NB4 (cell line): ENCODE data around the gene RPS6KC1.
A peak's percentile ranks its signal among the peaks of the same experiment; 100 is the strongest.

Experiments used
- DNase-seq: peaks from one replicate; pipeline ENCODE4 v3.0.0; 2010; ENCODE audit warnings: low read depth
- H3K4me3 ChIP-seq: one replicate; pipeline ENCODE4 v1.5.1; 2011; ENCODE audit warnings: mild to moderate bottlenecking, low read depth, low read length, moderate library complexity
- MYC ChIP-seq: IDR thresholded peaks from 2 replicates; pipeline ENCODE4 v1.6.1; 2011; ENCODE audit warnings: low read depth, low read length
- POLR2A ChIP-seq: IDR thresholded peaks from 2 replicates; pipeline ENCODE4 v1.6.1; 2011; ENCODE audit warnings: mild to moderate bottlenecking; ENCODE audit not compliant: insufficient read length; ENCODE audit errors: extremely low read depth
- TF ChIP-seq, protein P1 (sequence below): IDR thresholded peaks from 2 replicates; pipeline ENCODE4 v1.6.1; 2011; ENCODE audit warnings: low read depth, low read length
- TF ChIP-seq, protein P2 (sequence below): IDR thresholded peaks from one replicate; pipeline ENCODE4 v1.5.1; 2012; ENCODE audit warnings: low read depth, low read length

The RPS6KC1 gene

DNA sequence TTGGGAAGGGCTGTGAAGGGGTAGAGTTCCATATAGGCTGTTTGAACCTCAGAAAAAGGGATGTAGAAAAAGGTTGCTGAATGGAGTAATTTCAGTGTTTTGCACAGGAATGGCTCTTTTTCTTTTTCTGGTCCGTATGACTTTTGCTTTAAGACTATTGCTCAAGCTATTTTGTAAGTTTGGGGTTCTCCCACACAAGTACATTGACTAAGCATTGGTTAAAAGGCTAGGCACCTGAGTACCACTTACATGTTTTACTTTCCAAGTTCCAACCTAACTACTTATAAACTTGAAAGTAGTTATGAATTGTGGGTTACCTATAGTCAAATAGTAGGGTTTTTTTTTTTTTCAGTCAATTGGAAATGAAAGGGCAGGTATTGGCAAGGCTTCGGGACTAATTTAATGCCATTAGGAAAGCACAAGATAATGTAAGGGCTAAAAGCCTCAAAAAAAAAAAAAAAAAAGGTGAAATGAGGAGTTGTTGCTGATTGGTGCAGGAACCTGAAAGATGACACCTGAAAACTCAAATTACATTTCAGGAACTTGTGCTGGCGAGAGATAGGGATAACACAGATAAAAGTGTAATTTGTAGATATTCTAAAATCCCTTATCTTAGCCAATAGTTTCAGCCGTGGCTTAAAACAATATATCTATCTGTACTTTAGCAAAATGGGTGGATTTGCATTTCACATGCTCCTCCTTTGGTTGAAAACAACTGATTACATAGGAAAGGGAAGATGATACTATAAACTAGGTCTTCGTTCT lies 209.5 kb downstream of the RPS6KC1 start:
- no peak for DNase-seq
- H3K4me3 ChIP-seq = no peak overlapping the region
- TF ChIP-seq POLR2A (no peak), MYC (no peak)
- TF ChIP-seq, protein P1, sequence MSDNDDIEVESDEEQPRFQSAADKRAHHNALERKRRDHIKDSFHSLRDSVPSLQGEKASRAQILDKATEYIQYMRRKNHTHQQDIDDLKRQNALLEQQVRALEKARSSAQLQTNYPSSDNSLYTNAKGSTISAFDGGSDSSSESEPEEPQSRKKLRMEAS = no peak
- TF ChIP-seq, protein P2, sequence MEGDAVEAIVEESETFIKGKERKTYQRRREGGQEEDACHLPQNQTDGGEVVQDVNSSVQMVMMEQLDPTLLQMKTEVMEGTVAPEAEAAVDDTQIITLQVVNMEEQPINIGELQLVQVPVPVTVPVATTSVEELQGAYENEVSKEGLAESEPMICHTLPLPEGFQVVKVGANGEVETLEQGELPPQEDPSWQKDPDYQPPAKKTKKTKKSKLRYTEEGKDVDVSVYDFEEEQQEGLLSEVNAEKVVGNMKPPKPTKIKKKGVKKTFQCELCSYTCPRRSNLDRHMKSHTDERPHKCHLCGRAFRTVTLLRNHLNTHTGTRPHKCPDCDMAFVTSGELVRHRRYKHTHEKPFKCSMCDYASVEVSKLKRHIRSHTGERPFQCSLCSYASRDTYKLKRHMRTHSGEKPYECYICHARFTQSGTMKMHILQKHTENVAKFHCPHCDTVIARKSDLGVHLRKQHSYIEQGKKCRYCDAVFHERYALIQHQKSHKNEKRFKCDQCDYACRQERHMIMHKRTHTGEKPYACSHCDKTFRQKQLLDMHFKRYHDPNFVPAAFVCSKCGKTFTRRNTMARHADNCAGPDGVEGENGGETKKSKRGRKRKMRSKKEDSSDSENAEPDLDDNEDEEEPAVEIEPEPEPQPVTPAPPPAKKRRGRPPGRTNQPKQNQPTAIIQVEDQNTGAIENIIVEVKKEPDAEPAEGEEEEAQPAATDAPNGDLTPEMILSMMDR = no peak

DNA sequence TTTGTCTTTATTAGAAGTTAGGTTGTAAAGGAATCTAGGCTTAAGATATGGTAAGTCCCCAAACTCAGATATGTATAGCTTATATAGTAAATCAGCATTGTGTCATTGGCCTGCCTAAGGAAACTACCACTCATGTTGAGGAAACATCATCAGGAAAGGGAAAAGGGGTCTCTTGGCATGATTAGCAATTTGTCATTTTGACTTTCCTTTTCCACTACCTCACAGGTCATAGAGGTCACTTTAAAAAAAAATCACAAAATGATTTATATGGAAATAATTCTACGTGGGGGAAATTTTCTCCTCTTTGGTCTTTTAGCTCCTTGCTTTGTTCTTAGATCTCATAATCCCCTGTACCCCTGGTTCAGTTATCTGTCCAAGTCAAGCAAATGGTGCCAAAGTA lies 213.5 kb downstream of the RPS6KC1 start:
- TF ChIP-seq, protein P2 = no peak
- TF ChIP-seq POLR2A (no peak), MYC (no peak)
- TF ChIP-seq, protein P1 = no peak
- no peak overlapping the region for H3K4me3 ChIP-seq
- no peak for DNase-seq

DNA sequence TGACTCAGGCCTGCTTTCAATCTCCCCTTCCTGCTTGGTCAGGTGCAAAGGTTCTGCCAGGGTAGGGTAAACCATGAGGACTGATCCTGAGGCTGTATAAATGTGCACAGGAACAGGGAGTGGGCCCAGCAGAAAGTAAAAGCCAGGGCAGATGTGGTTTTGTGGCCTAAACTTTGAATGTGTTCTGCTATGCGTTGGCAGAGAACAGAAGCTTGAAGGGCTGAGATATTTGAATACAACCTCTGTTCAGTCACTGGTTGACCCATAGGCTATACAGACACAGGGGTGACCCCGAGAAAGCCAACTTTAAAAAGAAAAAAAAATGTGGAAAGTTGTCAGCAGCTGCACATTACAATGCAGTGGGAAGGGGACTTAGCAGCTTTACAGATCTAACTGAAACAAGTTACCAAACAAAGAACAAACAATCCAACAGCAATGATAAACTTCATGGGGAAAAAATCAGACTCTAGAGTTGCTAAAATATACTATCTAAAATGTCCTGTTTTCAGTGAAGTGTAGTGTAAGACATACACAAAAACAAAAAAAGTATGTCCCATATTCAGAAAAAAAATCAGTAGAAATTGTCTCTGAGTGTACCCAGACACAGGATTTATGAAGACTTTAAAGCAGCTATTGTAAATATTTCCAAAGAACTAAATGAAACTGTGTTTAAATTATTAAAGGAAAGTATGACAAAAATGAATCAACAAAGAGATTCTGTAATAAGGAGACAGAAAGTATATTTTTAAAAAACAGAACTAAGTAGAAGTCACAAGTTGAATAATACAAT lies 216.1 kb downstream of the RPS6KC1 start:
- H3K4me3 ChIP-seq = no peak overlapping the region
- TF ChIP-seq MYC (no peak), POLR2A (no peak)
- TF ChIP-seq, protein P2 = no peak
- TF ChIP-seq, protein P1 = no peak
- no peak for DNase-seq

DNA sequence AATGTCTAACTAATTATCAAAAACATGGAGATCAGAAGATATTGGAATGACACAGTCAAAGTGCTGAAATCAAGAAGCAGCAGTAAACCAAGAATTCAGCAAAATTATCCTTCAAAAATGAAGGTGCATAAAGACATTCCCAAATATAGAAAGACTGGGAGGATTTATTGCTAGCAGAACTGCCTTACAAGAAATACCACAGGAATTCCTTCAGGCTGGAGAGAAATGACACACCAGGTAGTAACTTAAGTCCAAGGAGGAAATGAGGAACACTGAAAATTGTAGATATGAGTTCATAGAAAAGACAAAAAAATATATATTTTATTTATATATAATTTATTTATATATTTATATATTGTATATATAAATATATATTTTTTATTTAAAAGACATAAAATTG lies 217.2 kb downstream of the RPS6KC1 start:
- no peak for DNase-seq
- H3K4me3 ChIP-seq = no peak overlapping the region
- TF ChIP-seq, protein P1 = no peak
- TF ChIP-seq POLR2A (no peak), MYC (no peak)
- TF ChIP-seq, protein P2 = no peak

DNA sequence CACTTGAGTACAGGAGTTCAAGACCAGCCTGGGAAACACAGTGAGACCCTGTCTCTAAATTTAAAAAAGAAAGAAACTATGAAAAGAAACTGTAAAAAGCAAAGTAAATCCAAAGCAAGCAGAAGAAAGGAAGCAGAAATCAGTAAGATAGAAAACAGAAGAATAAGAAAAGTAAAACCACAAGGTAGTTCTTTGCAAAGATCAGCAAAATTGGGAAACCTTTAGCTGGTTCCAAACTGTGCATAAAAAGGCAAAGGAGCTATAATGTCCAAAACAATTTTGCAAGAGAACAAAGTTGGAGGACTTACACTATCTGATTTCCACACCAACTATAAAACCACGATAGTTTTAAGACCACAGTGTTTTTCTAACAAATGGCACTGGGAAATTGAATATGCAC lies 218.8 kb downstream of the RPS6KC1 start:
- no peak overlapping the region for H3K4me3 ChIP-seq
- DNase-seq = peak; percentile 13
- no peak for TF ChIP-seq POLR2A
- TF ChIP-seq, protein P2 = no peak
- TF ChIP-seq, protein P1 = no peak
- TF ChIP-seq MYC = no peak
